ENCODE data around the gene ZNF710.

Gene ZNF710

DNA sequence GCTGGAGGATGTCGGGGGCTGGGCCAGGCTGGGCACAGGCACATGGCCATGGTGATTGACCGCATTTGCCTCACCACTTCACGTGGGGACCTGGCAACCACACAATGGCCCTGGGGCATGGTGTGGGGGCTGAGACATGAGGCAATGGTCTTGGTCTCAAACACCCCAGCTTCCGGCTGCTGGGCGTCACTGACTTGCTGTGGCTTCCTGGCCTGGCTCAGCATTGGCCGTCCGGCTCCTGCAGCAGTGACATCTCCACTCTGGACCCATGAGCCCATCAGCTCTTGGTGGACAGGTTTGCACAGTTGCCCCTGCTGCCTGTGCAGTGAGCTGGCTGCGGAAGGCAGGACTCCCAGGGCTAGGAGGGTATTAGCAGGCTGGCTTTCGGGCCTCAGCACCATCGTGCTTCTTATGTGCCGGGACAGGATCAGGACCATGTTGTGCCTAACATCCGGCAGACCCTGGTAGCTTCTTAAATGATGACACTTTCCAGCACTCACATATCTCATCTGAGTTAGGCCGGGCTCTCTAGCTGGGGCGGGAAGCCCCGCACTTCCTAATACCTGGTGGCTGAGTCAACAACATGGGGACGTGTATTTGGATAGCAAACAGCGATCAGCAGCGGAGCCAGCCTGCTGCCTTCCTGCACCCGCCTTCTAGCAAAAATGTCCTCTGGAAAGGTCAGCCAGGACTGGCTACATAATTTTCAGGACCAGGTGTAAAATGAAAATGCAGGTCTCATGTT, 34.1 kb downstream of the ZNF710 start:
- no peak for DNase-seq

GRCh38 chr15:90035840-90036230, 34.7 kb downstream of the ZNF710 start:
- peak; percentile 46 for DNase-seq

More for the DNA sequence above, 34.1 kb downstream of the ZNF710 start:
- in situ Hi-C loops (cut with MboI; ENCODE audit: low pct_unique_long_range_greater_than_20kb, low sequenced_read_pairs) = no loop called here

GRCh38 chr15:90036343-90036742, 35.2 kb downstream of the ZNF710 start:
- in situ Hi-C loops (cut with MboI; ENCODE audit: low pct_unique_long_range_greater_than_20kb, low sequenced_read_pairs) = no loop called here
- no peak for DNase-seq

More at GRCh38 chr15:90035840-90036230, 34.7 kb downstream of the ZNF710 start:
- in situ Hi-C loops (cut with MboI; ENCODE audit: low pct_unique_long_range_greater_than_20kb, low sequenced_read_pairs) = no loop called here

GRCh38 chr15:90036806-90037510, 35.8 kb downstream of the ZNF710 start:
- no peak for DNase-seq
- in situ Hi-C loops (cut with MboI; ENCODE audit: low pct_unique_long_range_greater_than_20kb, low sequenced_read_pairs) = no loop called here

- DNase-seq = no peak
These were observed 36.4 kb downstream of the ZNF710 start for GRCh38 chr15:90037511-90037860.

GRCh38 chr15:90037961-90038631, 37.0 kb downstream of the ZNF710 start:
- DNase-seq = peak; percentile 54
- in situ Hi-C loops (cut with MboI; ENCODE audit: low pct_unique_long_range_greater_than_20kb, low sequenced_read_pairs) = no loop called here

More at GRCh38 chr15:90037511-90037860, 36.4 kb downstream of the ZNF710 start:
- in situ Hi-C loops (cut with MboI; ENCODE audit: low pct_unique_long_range_greater_than_20kb, low sequenced_read_pairs) = no loop called here

- DNase-seq = no peak
- in situ Hi-C loops (cut with MboI; ENCODE audit: low pct_unique_long_range_greater_than_20kb, low sequenced_read_pairs) = no loop called here
These were observed 37.5 kb downstream of the ZNF710 start for GRCh38 chr15:90038632-90039095.

DNA sequence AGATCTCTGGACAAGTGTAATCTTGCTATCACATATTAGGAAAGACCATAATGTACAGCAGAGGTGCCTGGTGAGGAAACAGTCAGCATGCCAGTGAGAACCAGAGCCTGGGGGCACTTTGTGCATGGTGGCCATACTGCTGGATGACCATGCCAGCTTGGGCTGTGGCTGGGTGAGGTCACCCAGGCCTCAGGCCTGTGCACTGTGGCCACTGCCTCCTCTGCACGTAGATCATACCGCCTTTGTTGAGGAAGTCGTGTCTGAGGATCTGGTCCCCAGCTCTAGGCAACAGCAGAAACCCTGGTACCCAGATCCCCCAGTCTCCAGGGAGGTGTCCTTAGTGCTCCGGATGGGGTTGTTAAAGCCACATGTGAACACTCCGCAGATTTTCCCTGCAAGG, 38.9 kb downstream of the ZNF710 start:
- in situ Hi-C loops (cut with MboI; ENCODE audit: low pct_unique_long_range_greater_than_20kb, low sequenced_read_pairs) = no loop called here
- no peak for DNase-seq

- in situ Hi-C loops (cut with MboI; ENCODE audit: low pct_unique_long_range_greater_than_20kb, low sequenced_read_pairs) = no loop called here
- no peak for DNase-seq
These were observed 39.5 kb downstream of the ZNF710 start for GRCh38 chr15:90040618-90041017.

DNA sequence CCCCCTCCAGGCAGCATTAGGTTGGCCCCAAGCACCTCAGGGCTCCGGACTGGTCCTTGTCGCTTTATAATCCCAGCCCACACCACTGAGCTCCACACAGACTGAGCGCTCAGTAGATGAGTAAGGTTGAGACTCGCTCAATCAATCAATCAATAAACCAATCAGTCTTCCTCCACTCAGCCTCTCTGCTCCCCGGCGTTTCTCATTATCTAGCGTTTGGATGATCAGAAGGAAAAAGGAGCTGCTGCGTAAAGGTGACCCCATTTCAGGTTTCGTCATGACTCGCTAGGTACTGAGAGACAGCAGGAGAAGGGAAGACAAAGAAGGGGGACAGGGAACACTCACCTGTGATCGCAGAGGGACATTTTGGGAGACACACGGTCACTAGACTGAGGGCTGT, 41.2 kb downstream of the ZNF710 start:
- in situ Hi-C loops (cut with MboI; ENCODE audit: low pct_unique_long_range_greater_than_20kb, low sequenced_read_pairs) = no loop called here
- no peak for DNase-seq

- DNase-seq = no peak
- in situ Hi-C loops (cut with MboI; ENCODE audit: low pct_unique_long_range_greater_than_20kb, low sequenced_read_pairs) = no loop called here
These were observed 41.8 kb downstream of the ZNF710 start for GRCh38 chr15:90042766-90043529.

DNA sequence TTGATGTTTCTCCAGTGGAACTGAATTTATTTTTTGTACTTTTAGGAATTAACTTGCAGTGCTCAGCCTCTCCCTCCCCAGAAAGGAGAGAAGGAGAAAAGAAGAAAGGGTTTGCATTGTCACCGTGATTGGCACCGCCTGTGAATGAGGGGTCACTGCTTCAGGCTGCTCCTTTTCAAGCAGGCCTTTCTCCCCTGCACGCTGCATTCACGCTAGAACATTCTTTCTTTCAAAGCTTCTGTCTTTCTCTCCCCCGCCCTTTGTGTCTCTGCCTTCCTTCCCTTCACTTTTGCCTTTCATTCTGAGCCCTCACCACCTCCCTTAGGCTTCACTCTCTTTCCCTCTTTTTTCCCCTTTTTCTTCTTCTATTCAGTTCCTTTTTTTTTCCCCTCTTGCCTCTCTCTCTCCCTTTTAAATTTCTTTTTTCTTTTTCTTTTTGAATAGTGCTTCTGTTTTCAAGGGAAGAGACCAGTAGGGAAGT, 42.4 kb downstream of the ZNF710 start:
- no peak for DNase-seq
- in situ Hi-C loops (cut with MboI; ENCODE audit: low pct_unique_long_range_greater_than_20kb, low sequenced_read_pairs) = no loop called here

DNA sequence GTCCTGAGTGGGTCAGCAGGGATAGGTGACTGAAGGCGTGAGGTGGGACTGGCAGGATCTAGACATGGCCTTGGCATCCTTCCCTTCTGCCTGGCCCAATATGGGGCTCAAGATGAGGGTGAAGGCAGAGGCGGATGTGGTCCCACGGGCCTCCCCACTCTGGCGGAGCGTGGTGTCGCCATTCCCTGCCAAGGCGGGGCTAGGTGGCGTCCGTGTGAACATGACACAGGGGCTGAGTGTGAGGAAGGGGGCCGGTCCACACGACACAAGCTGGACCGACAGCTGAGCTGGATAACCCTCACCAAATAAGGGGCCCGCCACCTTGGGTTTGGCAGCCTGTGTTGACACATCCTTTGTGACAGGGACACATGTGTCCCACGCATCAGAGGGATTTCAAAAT, 43.1 kb downstream of the ZNF710 start:
- in situ Hi-C loops (cut with MboI; ENCODE audit: low pct_unique_long_range_greater_than_20kb, low sequenced_read_pairs) = no loop called here
- DNase-seq = no peak

DNA sequence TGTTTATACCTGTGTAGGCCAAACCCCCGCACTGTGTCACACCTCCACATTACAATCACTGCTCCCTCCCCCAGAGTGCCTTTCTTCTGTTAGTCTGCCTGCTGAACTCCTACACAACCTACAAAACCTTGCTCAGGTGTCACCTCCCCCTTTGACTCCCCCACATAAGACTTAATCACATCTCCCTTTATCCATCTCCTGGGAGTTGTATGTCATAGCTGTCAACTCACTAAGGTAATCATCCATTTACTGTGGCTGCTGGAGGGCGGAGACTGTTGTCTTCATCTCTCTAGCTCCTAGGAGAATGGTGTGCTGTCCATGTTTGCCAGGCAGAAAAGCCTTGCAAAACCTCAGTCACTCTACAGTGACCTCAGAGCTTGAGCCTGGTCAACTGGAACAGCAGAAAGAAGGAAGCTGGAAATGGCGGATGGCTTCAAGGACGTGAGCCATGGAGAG, 43.8 kb downstream of the ZNF710 start:
- in situ Hi-C loops (cut with MboI; ENCODE audit: low pct_unique_long_range_greater_than_20kb, low sequenced_read_pairs) = no loop called here
- DNase-seq = no peak

- no peak for DNase-seq
- in situ Hi-C loops (cut with MboI; ENCODE audit: low pct_unique_long_range_greater_than_20kb, low sequenced_read_pairs) = no loop called here
These were observed 45.2 kb downstream of the ZNF710 start for GRCh38 chr15:90046289-90046688.

DNA sequence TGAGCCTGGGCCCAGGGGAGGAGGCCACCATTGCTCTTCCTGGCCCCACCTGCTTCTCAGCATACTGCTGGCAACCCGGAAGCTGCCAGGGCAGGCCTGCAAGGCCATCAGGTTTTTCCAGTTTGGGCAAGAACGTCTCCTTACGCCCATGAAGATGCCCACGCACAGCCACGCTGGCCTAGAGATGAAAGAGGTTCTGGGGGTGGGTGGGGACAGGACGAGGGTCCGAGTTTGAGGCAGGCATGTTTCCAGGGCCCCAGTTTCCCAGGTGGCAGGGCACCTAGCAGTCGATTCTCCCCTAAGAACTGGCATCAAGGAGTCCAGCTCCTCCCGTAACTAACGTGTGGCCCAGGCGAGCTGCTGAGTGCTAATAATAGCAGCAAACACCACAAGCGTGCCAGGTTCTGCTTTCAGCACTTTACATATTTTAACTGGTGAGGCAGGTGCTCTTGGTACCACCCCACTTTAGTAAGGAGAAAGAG, 45.8 kb downstream of the ZNF710 start:
- no peak for DNase-seq
- in situ Hi-C loops (cut with MboI; ENCODE audit: low pct_unique_long_range_greater_than_20kb, low sequenced_read_pairs) = no loop called here

GRCh38 chr15:90047956-90048575, 46.9 kb downstream of the ZNF710 start:
- in situ Hi-C loops (cut with MboI; ENCODE audit: low pct_unique_long_range_greater_than_20kb, low sequenced_read_pairs) = no loop called here

GRCh38 chr15:90049030-90049429, 47.9 kb downstream of the ZNF710 start:
- in situ Hi-C loops (cut with MboI; ENCODE audit: low pct_unique_long_range_greater_than_20kb, low sequenced_read_pairs) = no loop called here
- no peak for DNase-seq

More at GRCh38 chr15:90047956-90048575, 46.9 kb downstream of the ZNF710 start:
- DNase-seq = no peak

Measured in KBM-7 (cell line).